GM12891 (cell line): Measurements from ENCODE around the gene POR.

Experiments used
- DNase-seq: peaks from one replicate; pipeline ENCODE4 v3.0.0; 2011; ENCODE audit warnings: low spot score; ENCODE audit not compliant: insufficient read length
- FAIRE-seq: peaks from 2 replicates; lab custom pipeline; 2011; peaks lifted over from hg19 to GRCh38; lab: Jason Lieb, UNC
- PAX5 ChIP-seq: IDR thresholded peaks from 2 replicates; pipeline ENCODE4 v1.6.1; 2011; ENCODE audit warnings: low read length, moderate library complexity, mild to moderate bottlenecking; ENCODE audit not compliant: insufficient read depth, severe bottlenecking
- POLR2A ChIP-seq: IDR thresholded peaks from 2 replicates; pipeline ENCODE4 v1.6.1; 2011; ENCODE audit warnings: low read depth, low read length, control low read depth
- POLR2AphosphoS5 ChIP-seq: IDR thresholded peaks from 2 replicates; pipeline ENCODE4 v1.6.1; 2011; ENCODE audit warnings: low read depth, low read length, control low read depth
- POU2F2 ChIP-seq: IDR thresholded peaks from 2 replicates; pipeline ENCODE4 v1.6.1; 2011; ENCODE audit warnings: low read depth, mild to moderate bottlenecking, control low read depth, low read length, moderate library complexity
- SPI1 ChIP-seq: IDR thresholded peaks from 2 replicates; pipeline ENCODE4 v1.6.1; 2011; ENCODE audit warnings: low read depth, low read length, control low read depth
- TAF1 ChIP-seq: IDR thresholded peaks from 2 replicates; pipeline ENCODE4 v1.6.1; 2011; ENCODE audit warnings: low read depth, low read length, control low read depth

The POR gene

DNA sequence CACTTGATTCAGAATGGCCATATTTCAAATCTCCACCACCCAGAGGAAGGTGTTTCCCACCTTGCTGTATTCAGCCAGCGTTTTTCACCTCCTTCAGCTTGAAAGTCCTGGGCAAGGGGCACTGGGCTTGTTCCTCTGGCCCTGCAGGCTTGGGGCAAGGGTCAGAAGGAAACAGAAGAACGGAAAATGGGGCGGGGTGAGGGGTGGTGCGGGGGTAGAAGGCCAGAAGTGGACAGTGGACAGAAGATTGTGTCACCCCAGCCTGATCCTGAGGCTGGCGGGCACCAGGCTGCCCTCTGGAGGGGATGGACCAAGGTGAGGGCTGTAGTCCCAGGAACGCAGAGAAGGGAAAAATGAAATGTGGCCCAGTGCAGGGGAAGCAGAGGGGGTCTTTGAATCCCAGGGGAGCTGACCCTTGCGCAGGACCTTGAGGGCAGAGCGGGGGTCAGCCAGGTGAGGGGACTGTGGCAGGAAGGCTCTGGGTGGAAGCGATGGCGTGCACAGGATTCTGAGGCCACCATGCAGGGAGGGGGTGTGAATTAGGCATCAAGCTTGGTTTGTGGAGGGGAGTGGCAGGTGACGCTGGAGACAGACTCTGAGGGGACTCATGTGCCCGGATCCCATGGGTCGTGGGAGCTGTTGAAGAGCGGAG, 56.5 kb downstream of the POR start:
- DNase-seq = no peak
- TF ChIP-seq PAX5 (no peak), TAF1 (no peak), POLR2A (no peak), POU2F2 (no peak), SPI1 (no peak), POLR2AphosphoS5 (no peak)
- no peak for FAIRE-seq

DNA sequence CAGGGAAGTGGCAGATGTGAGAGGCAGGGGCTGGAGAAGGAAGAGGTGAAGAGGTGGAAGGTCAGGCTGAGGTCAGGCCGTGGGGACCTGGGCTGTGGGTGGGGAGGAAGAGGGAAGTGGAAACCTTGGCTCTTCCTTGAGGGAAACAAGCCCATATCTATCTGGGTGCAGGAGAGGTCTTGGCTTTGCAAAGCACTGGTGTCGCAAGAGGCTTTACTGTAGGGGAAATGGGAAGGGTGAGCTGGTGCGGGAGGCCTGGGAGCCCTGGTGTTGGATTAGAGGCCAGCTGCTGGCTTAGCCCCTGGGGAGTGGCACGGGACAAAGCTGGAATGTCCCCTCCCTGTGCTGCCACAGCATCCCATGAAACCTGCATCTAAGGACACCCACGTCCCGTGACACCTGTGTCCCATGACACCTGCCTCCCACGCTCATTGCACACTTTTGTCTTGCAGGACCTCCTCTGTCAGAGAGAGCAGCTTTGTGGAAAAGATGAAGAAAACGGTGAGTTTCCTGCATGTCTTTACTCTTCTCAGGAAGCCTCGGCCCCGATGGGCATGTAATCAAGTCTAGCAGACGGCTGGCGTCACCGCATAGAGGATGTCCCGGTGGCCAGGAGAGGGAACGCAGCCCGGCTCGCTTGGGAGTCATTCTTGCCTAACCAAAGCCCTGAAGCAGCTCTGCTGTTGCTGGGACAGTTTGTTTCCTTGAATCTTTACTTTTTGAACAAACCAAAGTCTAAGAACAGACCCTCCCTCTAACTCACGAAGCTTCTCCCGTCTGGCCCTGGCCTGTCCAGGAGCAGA, 57.2 kb downstream of the POR start:
- DNase-seq (no peak), FAIRE-seq (no peak)
- TF ChIP-seq SPI1 (no peak), POLR2AphosphoS5 (no peak), POU2F2 (no peak), POLR2A (no peak), PAX5 (no peak), TAF1 (no peak)

DNA sequence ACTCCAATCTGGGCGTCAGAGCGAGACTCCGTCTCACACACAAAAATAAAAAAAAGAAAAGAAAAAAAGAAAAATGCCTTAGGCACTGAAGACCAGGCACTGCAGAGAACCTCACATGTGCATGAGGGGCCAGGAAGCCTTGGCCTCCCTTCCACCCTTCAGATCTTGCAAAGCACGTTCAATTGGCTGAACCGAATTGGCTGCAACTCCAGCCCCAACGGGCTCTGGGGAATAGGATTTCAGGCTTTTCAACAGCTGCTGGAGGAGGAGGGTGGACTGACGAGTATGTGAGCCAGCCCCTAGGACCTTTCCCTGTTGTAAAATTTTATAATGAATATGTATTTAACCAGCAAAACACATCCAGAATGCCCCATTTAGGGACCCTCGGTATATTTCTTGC, 62.8 kb downstream of the POR start:
- FAIRE-seq (no peak), DNase-seq (no peak)
- no peak for TF ChIP-seq POLR2A
- no peak for TF ChIP-seq SPI1
- no peak for TF ChIP-seq POU2F2
- no peak for TF ChIP-seq PAX5
- TF ChIP-seq POLR2AphosphoS5 = no peak
- no peak for TF ChIP-seq TAF1

DNA sequence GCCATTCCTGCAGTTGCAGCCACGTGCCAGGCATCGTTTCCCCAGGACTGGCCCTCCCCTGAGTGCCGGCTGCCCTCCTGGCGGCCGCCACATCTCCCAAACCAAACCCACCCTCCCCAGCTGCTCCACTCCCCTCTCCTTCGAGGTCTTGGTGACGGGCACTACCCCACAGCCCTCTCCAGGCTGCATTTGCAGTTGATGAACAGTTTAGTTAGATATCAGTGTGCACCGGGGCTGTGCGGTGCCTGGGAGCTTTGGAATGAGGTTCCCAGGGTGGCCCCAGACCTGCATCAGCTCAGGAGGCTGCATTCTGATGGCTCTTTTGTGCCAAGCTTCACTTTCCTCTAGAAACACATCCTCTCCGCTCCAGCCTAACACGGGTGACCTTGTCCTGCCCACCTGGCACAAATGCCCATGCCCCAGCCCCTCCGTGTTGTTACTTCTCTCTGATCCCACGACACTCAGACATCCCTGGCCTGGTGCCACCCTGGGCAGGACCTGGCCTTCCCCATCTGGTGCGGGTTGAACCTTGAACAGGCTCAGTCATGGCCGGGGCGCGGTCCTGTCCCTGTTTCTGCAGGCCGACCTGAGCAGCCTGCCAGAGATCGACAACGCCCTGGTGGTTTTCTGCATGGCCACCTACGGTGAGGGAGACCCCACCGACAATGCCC, 64.9 kb downstream of the POR start:
- DNase-seq = no peak
- no peak for FAIRE-seq
- TF ChIP-seq SPI1 (no peak), POU2F2 (no peak), TAF1 (no peak), PAX5 (no peak), POLR2A (no peak), POLR2AphosphoS5 (no peak)

DNA sequence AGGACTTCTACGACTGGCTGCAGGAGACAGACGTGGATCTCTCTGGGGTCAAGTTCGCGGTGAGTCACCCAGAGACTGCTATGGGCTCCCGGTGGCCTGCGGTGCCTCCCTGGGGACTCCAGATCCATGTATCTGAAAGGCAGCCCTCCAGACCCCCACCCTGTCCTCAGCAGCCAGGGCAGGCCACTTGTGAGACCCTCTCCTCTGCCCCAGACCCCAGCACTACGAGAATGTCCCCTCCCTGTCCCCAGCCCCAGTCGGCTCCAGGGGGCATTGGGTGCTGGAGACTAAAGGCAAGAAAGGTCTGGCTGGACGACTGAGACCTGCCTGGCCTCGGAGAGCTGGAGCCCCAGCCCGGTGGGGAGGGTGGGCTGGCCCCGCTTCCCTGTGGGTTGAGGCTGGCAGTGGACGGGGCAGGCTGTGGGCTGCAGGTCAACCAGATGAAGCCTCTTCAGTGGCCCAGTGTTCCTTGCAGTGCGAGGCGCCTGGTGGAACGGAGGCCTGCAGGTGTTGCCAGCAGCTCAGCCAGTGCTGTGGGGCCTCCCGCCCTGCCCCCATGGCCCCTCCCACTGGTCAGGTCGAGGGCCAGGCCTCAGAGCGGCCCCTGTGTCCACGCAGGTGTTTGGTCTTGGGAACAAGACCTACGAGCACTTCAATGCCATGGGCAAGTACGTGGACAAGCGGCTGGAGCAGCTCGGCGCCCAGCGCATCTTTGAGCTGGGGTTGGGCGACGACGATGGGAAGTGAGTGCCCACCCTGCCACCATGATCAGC, 65.7 kb downstream of the POR start:
- FAIRE-seq (no peak), DNase-seq (no peak)
- no peak for TF ChIP-seq TAF1
- TF ChIP-seq SPI1 = no peak
- no peak for TF ChIP-seq POLR2A

DNA sequence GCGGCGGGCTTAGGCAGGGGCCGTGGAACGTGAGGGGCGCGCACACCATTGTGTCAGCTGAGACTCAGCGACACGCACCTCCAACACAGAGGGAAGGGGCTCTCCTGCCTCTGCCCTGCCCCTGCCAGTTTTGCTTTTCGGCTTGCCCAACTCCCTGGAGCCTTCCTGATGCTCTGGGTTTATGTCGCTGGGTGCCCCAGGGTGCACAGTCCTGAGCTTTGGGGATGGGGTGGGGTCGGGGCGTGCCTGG, 66.2 kb downstream of the POR start:
- TF ChIP-seq SPI1 = no peak
- TF ChIP-seq TAF1 = no peak
- no peak for TF ChIP-seq POU2F2
- no peak for TF ChIP-seq PAX5
- DNase-seq (no peak), FAIRE-seq (no peak)

DNA sequence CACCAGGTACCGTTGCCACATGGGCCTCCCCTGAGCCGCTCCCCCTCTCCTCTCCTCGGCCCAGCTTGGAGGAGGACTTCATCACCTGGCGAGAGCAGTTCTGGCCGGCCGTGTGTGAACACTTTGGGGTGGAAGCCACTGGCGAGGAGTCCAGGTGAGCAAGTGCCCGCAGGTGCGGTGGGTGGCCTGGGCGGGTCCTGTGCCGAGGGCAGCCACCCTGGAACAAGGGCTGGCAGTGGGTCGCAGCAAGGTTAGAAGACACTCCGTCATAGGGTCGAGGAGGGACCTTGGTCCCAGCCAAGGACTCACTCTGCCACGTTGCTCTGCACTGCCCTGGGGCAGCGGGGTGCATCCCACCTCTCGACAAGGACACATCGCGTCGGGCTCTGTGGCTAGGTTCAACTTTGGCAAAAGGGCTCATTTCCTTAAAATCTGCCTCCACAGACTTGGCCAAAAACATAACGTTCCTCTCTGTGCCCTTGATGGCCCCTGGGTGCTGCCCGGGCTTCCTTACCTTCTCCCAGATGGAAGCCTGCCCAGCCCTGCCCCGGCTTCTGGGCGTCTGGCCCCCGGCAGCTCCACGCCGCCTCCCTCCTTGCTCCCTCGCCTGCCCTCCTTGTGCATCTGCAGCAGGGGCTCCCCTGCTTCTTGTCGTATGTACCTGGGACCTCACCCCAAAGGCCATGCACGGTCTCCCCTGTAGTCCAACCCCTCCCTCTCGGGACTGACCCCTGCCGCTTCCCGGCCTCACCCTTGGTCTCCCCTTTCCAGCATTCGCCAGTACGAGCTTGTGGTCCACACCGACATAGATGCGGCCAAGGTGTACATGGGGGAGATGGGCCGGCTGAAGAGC, 66.7 kb downstream of the POR start:
- no peak for DNase-seq

DNA sequence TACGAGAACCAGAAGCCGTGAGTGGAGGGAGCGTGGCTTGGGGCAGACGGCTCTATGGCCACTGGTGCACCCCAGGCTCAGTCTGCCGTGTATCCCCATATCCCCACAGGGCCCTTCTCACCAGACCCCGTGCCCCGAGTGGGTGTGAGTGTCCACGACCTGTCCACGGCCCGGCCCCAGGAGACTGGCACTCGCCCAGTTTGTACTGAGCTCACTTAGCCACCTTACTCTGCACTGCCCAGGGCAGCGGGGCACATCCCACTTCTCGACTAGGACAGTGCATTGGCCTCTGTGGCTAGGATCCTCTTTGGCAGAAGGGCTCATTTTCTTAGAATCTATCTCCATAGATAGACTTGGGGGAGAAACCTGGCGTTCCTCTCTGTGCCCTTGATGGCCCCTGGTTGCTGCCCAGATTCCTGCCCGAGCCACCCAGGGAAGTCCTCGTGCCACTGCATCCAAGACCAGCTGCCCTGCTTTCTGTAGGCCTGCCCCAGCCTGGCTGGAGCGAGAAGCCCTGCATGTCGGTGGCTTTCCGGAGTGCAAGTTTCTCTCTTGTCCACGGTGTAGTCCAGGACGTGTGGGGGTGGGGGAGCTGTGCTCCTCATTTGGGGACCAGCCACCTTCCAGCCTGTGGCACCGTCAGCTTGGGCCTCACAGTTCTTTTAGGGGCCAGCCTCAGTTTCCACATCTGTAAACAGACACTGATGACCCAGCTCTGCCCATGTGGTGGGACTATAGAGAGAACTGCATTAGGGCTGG, 67.5 kb downstream of the POR start:
- TF ChIP-seq POLR2AphosphoS5 (0 out of 2 replicates have a peak, but pooled peaks have one; percentile 47), PAX5 (no peak)
- DNase-seq = no peak
- no peak for FAIRE-seq

More for the DNA sequence above, 66.7 kb downstream of the POR start:
- no peak for FAIRE-seq
- TF ChIP-seq POLR2AphosphoS5 (no peak), SPI1 (no peak), PAX5 (no peak), POLR2A (no peak), POU2F2 (no peak), TAF1 (no peak)
